ENCODE results near the gene TP53INP2. TPM values are rescaled to one million over a fixed set of nuclear protein-coding genes. Genes with fewer than 3 reads are reported as not detected.
A peak's percentile ranks its signal among the peaks of the same experiment; 100 is the strongest.

The TP53INP2 gene
- total and polyA plus RNA-seq, 9 of the 15 experiments (the other 6 are each of a cell fraction or from before 2014, with no cell fraction given) = 0.43 to 5.0 (median 1.3) TPM

GRCh38 chr20:34704177-34705007, at the start of gene TP53INP2 (continued):
- no peak for TF ChIP-seq EP300 (IDR thresholded peaks at IDR 0.05; ENCODE audit: low read length)
- no peak for TF ChIP-seq THAP7 (CRISPR knock-in tag; IDR thresholded peaks at IDR 0.05)
- no peak for TF ChIP-seq SRSF9 (IDR thresholded peaks at IDR 0.05; ENCODE audit: borderline replicate concordance, low read depth, low read length)
- peak; percentile 68; the same call in 1 of the 2 replicates for TF ChIP-seq JUND (IDR thresholded peaks at IDR 0.05; ENCODE audit: borderline replicate concordance, low read depth, low read length)
- TF ChIP-seq JUND (tag; IDR thresholded peaks at IDR 0.05; ENCODE audit: borderline replicate concordance, low read depth, low read length) = no peak; the same call in 2 of the 3 replicates
- TF ChIP-seq HDAC8 (tag; IDR thresholded peaks at IDR 0.05) = no peak
- TF ChIP-seq MECOM (CRISPR knock-in tag; IDR thresholded peaks at IDR 0.05) = no peak
- no peak; a peak in 1 of 4 replicates for TF ChIP-seq MAZ (CRISPR knock-in tag; conservative IDR thresholded peaks at IDR 0.05 in 1 of 2, IDR thresholded peaks at IDR 0.05 in 1 of 2)
- no peak for TF ChIP-seq TAL1 (IDR thresholded peaks at IDR 0.05)
- TF ChIP-seq FOXP1 (CRISPR knock-in tag; IDR thresholded peaks at IDR 0.05) = no peak
- TF ChIP-seq ESRRA (IDR thresholded peaks at IDR 0.05; ENCODE audit: borderline replicate concordance, low read depth) = peak; percentile 99
- peak in 1 of 2 experiments; percentile 94; a peak in 2 of 4 replicates for TF ChIP-seq ZNF639 (CRISPR knock-in tag; conservative IDR thresholded peaks at IDR 0.05 in 1 of 2, IDR thresholded peaks at IDR 0.05 in 1 of 2)
- TF ChIP-seq TSC22D4 (tag; IDR thresholded peaks at IDR 0.05) = no peak
- TF ChIP-seq HMG20A (CRISPR knock-in tag; conservative IDR thresholded peaks at IDR 0.05) = no peak
- no peak for TF ChIP-seq COPS2 (conservative IDR thresholded peaks at IDR 0.05)
- no peak for TF ChIP-seq ZNF347 (CRISPR knock-in tag; IDR thresholded peaks at IDR 0.05; ENCODE audit: low read depth)
- TF ChIP-seq GATAD2B (IDR thresholded peaks at IDR 0.05; ENCODE audit: borderline replicate concordance) = no peak
- TF ChIP-seq SP2 (IDR thresholded peaks at IDR 0.05; ENCODE audit: extremely low read depth, low read depth, low read length, poor library complexity, severe bottlenecking) = no peak
- no peak for TF ChIP-seq LCOR (CRISPR knock-in tag; IDR thresholded peaks at IDR 0.05)
- peak; percentile 95 for TF ChIP-seq CXXC5 (CRISPR knock-in tag; IDR thresholded peaks at IDR 0.05)
- TF ChIP-seq ZC3H11A (IDR thresholded peaks at IDR 0.05; ENCODE audit: low read depth, low read length) = 0 out of 2 replicates have a peak, but pooled peaks have one; percentile 37
- TF ChIP-seq RFX1 (IDR thresholded peaks at IDR 0.05) = no peak
- TF ChIP-seq ELK1 (CRISPR knock-in tag; IDR thresholded peaks at IDR 0.05) = no peak
- TF ChIP-seq ZNF134 (CRISPR knock-in tag; conservative IDR thresholded peaks at IDR 0.05) = no peak
- TF ChIP-seq ZNF507 (tag; conservative IDR thresholded peaks at IDR 0.05) = no peak
- peak; percentile 96 for TF ChIP-seq DACH1 (IDR thresholded peaks at IDR 0.05; ENCODE audit: partially characterized antibody)
